Eye (tissue), 1 donor: ENCODE measurements around the gene GEN1.

Experiments
- DNase-seq: peaks from one replicate; pipeline ENCODE4 v3.0.0-alpha.2; 2015

GEN1 gene

DNA sequence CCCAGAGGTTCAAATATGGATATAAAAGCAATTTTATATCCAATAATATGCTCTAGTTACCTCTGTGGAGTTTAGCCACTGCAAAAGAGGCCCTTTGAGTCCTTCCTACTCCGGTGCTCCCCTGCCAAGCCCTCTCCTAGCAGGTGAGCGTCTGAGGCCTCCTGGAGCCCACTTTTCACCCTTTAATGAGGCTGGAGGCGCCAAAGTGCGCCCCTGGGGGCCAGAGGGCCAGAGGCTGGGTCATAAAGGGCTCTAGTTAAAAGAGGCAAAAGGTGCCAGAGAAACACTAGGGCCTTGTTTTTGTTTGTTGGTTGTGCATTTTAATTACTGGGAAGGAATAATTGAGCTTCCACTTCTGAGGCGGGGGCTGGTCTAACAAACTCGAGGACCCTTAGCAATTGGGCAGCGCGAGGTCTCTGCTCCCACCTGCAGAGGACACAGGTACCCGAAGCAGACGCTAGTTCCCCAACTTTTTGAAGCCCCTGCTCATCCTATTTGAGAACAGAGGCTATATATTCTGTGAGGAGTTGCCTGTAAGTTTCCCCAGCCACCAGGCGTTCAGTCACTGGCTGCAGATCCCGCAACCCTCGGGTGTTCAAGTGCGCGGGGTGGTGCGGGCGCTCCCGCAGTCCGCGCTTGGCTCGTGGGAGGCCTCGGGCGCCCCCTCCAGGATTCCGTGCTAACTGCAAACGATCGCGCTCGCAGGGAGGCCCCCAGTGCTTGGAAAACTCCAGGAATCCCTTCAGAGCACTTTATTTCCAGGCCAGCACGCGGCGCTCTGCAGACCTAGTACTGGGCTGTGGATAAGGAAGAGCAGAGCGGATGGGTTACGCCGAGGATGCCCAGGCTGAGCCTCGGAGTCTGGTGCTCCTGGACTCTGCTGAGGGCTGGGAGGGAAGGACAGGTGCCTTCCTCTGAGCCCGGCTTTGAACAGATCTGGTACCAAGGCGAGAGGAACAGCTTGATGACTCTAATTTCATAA, 76.4 kb downstream of the GEN1 start:
- peak; percentile 92 for DNase-seq

DNA sequence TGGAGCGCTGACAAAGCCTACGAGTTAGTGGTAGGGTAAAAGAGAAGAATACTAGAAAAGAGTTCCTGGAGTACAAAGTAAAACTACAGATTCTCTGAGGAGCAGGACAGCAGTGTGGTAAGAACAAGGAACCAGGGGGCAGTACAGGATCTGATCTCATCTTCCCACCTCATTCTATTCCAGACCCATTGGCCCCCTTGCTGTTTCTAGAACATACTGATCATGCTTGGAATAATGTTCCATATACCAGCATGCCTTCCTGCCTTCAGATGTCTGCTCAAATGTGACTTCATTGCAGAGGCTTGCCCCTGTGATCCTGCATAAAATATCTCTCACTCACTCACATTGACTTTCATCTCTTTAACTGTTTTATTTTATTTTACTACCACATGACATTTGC, 81.6 kb downstream of the GEN1 start:
- DNase-seq: no peak
